HG02678 (cell line): ENCODE data around the gene UMODL1.

Experiments
- ATAC-seq: cut with Tn5 transposase; IDR thresholded peaks from one replicate; pipeline ENCODE4 v1.9.1; 2021; ENCODE audit warnings: mild to moderate bottlenecking, moderate library complexity; ENCODE audit not compliant: unreplicated experiment

UMODL1 gene

GRCh38 chr21:42183374-42184266 lies 112.5 kb downstream of the UMODL1 start:
- ATAC-seq: no peak

GRCh38 chr21:42186591-42186990 lies 115.5 kb downstream of the UMODL1 start:
- no peak for ATAC-seq

- peak; percentile 95 for ATAC-seq
Measured at GRCh38 chr21:42187976-42188653, 117.0 kb downstream of the UMODL1 start.

- ATAC-seq: no peak
Measured at GRCh38 chr21:42188663-42189062, 117.5 kb downstream of the UMODL1 start.

GRCh38 chr21:42189431-42189830 lies 118.3 kb downstream of the UMODL1 start:
- no peak for ATAC-seq

GRCh38 chr21:42189860-42190485 lies 118.9 kb downstream of the UMODL1 start:
- ATAC-seq: no peak

- ATAC-seq: no peak
Measured at GRCh38 chr21:42190486-42190863, 119.4 kb downstream of the UMODL1 start.

- no peak for ATAC-seq
Measured at GRCh38 chr21:42191064-42191463, 119.9 kb downstream of the UMODL1 start.

- ATAC-seq: no peak
Measured at GRCh38 chr21:42191696-42192595, 120.8 kb downstream of the UMODL1 start.
